ENCODE results near the gene ADGRA1. TPM values are rescaled to one million over a fixed set of nuclear protein-coding genes. Genes with fewer than 3 reads are reported as not detected.
A peak's percentile ranks its signal among the peaks of the same experiment; 100 is the strongest.

ADGRA1 gene
- total RNA-seq, 4 donors from 2014 or later, result 0.32 TPM; not detected in 3

- ATAC-seq (ENCODE audit: low FRiP score) (no peak), DNase-seq (ENCODE audit: low spot score) (no peak)
- TF ChIP-seq, protein P1, sequence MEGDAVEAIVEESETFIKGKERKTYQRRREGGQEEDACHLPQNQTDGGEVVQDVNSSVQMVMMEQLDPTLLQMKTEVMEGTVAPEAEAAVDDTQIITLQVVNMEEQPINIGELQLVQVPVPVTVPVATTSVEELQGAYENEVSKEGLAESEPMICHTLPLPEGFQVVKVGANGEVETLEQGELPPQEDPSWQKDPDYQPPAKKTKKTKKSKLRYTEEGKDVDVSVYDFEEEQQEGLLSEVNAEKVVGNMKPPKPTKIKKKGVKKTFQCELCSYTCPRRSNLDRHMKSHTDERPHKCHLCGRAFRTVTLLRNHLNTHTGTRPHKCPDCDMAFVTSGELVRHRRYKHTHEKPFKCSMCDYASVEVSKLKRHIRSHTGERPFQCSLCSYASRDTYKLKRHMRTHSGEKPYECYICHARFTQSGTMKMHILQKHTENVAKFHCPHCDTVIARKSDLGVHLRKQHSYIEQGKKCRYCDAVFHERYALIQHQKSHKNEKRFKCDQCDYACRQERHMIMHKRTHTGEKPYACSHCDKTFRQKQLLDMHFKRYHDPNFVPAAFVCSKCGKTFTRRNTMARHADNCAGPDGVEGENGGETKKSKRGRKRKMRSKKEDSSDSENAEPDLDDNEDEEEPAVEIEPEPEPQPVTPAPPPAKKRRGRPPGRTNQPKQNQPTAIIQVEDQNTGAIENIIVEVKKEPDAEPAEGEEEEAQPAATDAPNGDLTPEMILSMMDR (IDR thresholded peaks at IDR 0.05), result no peak
Measured at GRCh38 chr10:133072720-133073390, 14.9 kb upstream of the ADGRA1 start.

GRCh38 chr10:133075346-133076137 lies 12.2 kb upstream of the ADGRA1 start:
- no peak for DNase-seq (ENCODE audit: low spot score)
- TF ChIP-seq, protein P1 (IDR thresholded peaks at IDR 0.05), result no peak
- no peak for ATAC-seq (ENCODE audit: low FRiP score)

GRCh38 chr10:133076274-133077038 lies 11.3 kb upstream of the ADGRA1 start:
- TF ChIP-seq, protein P1 (IDR thresholded peaks at IDR 0.05), result no peak
- no peak for ATAC-seq (ENCODE audit: low FRiP score)
- DNase-seq (ENCODE audit: low spot score), result no peak

- DNase-seq (ENCODE audit: low spot score) (no peak), ATAC-seq (ENCODE audit: low FRiP score) (no peak)
- TF ChIP-seq, protein P1 (IDR thresholded peaks at IDR 0.05), result no peak
Measured at GRCh38 chr10:133079836-133080682, 7.7 kb upstream of the ADGRA1 start.

- ATAC-seq (ENCODE audit: low FRiP score) (no peak), DNase-seq (ENCODE audit: low spot score) (no peak)
- TF ChIP-seq, protein P1 (IDR thresholded peaks at IDR 0.05), result no peak
Measured at GRCh38 chr10:133080683-133081040, 7.1 kb upstream of the ADGRA1 start.

GRCh38 chr10:133081636-133082035 lies 6.1 kb upstream of the ADGRA1 start:
- TF ChIP-seq, protein P1 (IDR thresholded peaks at IDR 0.05), result no peak
- no peak for DNase-seq (ENCODE audit: low spot score)
- ATAC-seq (ENCODE audit: low FRiP score), result peak; percentile 17
